ENCODE data around the gene CXADR.

DNA sequence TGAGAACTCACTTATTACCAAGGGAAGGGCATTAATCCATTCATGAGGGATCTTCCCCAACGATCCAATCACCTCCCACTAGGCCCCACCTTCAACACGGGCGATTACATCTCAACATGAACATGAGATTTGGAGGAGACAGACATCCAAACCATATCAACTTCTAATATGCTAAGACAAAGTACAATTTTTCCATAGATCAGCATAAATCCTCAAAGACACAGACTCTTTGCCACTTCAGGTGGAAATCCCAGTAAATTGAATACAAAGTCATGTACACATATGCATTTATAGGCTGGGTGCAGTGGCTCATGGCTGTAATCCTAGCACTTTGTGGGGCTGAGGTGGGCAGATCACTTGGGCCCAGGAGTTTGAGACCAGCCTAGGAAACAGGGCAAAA is 18.8 kb upstream of the CXADR start:
- TF ChIP-seq SUZ12 (IDR thresholded peaks at IDR 0.05) (no peak), ELF4 (IDR thresholded peaks at IDR 0.05) (no peak), HDGF (IDR thresholded peaks at IDR 0.05; ENCODE audit: borderline replicate concordance) (no peak), ZNF384 (IDR thresholded peaks at IDR 0.05) (no peak), FOXA1 (IDR thresholded peaks at IDR 0.05) (no peak), SP1 (IDR thresholded peaks at IDR 0.05) (no peak), LEF1 (IDR thresholded peaks at IDR 0.05; ENCODE audit: borderline replicate concordance) (no peak), BHLHE40 (IDR thresholded peaks at IDR 0.05; ENCODE audit: borderline replicate concordance) (no peak), TARDBP (IDR thresholded peaks at IDR 0.05) (no peak), FOXM1 (IDR thresholded peaks at IDR 0.05; ENCODE audit: borderline replicate concordance) (no peak), FOXK2 (IDR thresholded peaks at IDR 0.05) (no peak)
- TF ChIP-seq, protein P1, sequence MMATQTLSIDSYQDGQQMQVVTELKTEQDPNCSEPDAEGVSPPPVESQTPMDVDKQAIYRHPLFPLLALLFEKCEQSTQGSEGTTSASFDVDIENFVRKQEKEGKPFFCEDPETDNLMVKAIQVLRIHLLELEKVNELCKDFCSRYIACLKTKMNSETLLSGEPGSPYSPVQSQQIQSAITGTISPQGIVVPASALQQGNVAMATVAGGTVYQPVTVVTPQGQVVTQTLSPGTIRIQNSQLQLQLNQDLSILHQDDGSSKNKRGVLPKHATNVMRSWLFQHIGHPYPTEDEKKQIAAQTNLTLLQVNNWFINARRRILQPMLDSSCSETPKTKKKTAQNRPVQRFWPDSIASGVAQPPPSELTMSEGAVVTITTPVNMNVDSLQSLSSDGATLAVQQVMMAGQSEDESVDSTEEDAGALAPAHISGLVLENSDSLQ (IDR thresholded peaks at IDR 0.05), result no peak

All from HEK293T (cell line).